Activated CD4-positive, CD25-positive, alpha-beta regulatory T cell treated with anti-CD3 and anti-CD28 coated beads, Interleukin-2, amount 50 U/mL, for 72 hours (primary cell): Measurements from ENCODE around the gene GPRC5D.

Source experiments
- DNase-seq: peaks from one replicate; pipeline ENCODE4 v3.0.0; 2021

Gene GPRC5D

DNA sequence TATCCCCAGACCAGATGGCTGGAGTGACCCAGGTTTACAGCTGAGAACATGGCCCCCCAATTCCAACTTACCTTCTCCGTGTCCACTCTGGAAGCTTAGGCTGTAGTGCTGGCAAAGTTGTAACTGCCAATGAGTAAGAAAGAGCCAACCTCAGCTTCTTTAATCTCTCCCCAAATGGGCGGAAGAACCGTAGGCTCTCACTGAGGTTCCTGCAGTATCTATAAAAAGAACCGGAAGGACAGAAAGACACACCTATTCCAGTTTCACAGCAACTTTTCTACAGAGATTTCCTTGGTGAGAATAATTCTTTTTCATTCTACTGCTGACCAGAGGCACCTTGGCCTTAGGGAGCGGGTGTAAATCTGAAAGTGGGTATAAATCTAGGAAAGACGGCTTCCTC is at the start of gene GPRC5D:
TSS of gene GPRC5D (minus strand) at position 135 of the 400 bp plus-strand sequence. CDS start 1,786 bp downstream, outside the sequence.
- DNase-seq, result no peak

DNA sequence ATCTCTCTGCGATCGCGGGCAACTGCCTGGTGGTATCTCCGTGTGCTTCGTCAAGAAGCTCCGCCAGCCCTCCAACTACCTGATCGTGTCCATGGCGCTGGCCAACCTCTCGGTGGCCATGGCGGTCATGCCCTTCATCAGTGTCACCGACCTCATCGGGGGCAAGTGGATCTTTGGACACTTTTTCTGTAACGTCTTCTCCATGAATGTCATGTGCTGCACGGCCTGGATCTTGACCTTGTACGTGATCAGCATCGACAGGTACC is 49.7 kb upstream of the GPRC5D start:
- DNase-seq, result no peak

DNA sequence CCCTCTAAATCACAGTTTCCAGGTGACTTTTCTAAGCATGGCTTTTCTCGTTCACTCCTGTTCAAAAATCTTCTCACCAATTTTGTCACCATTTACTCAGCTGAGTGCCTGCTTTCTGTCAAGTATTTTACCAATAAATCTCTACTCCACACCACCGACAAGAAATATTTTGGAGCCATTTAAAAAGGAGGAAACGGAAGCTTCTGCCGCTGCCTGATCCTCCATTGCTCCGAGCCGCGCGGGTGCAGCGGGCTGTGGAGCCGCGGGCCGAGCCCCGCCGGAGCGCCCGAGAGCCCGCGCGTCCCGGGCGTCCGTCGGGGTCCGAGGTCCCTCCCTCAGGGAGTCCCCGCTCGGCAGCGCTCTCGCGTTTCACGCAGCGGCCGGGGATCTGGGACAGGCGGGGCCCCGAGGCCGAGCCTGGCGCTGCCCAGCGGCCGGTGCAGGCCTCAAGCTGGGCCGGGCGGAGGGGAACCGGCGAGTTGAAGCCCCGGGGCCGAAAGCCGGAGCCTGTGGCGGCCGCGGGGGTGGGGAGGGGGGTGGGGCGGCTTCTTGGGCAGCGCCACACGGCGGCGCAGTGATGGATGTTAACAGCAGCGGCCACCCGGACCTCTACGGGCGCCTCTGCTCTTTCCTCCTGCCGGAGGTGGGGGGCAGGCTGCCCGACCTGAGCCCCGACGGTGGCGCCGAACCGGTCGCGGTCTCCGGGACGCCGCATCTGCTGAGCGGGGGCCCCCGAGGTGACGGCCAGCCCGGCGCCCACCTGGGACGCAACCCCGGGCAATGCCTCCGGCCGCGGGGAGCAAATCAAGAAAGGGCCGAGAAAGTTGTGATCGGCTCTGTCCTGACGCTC is 49.2 kb upstream of the GPRC5D start:
- peak; percentile 51 for DNase-seq

DNA sequence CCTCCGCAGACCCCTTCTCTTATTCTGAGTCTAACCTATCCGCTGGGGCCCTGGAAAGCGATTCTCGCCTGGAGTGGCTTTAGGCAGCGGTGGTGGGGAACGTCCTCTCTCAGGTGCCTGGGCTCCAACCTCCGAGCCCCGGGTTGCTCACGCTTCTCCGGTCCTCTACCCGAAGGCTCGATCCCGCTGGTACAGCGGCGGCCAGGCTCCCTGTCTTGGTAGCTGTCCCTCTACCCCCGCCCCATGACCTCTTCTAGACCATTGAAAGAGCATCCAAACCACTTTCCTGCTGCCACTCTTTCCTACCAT is 48.6 kb upstream of the GPRC5D start:
- no peak for DNase-seq

DNA sequence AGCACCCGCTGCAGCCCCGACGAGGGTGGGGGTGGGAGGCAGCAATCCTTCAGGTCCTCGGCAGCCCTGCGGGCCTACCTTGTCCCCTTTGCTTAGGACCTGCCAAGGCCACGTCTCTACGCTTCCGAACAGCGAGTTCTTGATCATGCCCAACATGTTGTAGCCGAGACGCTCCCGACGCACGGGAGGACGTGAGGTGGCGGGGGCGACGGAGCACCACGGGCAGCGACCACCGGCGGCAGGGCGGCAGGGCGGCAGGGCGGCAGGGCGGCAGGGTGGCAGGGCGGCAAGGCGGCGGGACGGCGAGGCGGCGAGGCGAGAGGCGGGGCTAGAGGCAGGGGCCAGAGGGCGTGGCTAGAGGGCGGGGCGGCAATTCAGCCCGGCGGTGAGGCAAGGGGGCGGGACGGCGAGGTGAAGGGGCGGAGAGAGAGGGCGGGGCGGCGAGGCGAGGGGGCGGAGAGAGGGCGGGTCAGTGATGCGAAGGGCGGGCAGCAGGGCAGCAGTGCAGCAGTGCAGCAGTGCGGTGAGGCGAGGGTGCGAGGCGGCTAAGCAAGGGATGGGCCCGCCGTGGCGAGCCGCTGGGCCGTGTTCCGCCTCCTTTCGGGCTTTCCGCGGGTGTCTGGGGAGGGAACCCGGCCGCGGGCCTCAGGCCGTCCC is 48.1 kb upstream of the GPRC5D start, which contains the start of gene HEBP1:
TSS of gene HEBP1 (minus strand) at position 307 of the 657 bp plus-strand sequence. CDS start at position 156, 151 bp downstream.
- DNase-seq, result peak; percentile 99

DNA sequence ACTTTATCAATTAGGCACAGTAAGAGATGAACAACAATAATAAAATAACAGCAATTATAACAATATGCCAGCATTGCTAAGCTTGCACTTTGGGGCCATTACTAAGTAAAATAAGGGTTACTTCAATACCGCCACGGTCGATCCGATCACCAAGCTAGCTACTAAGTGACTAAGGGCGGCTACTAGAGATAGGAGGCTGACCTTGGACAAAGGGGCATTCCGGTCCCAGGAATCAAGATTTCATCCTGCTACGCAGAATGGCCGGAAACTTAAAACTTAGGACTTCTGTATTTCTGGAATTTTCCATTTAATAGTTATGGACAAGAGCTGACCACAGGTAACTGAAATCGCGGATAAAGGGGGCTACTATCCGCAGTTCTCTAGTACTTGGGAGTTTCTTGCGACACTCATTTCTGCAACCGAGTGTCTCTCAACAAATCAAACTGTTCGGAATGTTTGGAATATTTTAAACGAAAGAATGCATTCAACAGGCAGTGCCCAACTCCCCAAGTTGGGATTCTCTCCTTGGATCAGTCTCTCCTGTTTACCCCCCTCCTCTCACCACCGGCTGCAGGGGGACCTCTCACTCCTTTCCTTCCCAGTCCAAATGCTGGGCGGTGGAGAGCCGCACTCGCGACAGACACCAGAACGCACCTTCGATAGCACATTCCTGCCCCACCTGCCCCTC is 47.4 kb upstream of the GPRC5D start:
- no peak for DNase-seq

DNA sequence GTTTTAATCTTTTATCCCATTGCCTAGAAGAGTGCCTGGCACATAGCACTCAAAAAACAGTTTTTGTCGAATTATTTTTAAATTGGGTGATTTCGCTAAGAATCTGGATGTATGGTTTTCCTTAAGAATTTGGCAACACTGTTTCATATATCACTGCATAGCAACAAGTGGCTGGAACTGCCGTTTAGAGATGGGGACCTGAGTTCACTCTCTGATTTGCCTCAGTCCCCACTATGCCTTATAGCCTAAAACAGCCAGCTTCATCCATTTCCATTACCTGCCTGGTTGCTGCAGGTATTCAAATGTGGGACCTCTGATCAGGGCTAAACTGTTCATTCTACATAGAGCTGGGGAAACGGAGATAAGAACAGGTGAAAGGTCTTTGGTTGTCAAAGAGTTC is 46.3 kb upstream of the GPRC5D start:
- no peak for DNase-seq

DNA sequence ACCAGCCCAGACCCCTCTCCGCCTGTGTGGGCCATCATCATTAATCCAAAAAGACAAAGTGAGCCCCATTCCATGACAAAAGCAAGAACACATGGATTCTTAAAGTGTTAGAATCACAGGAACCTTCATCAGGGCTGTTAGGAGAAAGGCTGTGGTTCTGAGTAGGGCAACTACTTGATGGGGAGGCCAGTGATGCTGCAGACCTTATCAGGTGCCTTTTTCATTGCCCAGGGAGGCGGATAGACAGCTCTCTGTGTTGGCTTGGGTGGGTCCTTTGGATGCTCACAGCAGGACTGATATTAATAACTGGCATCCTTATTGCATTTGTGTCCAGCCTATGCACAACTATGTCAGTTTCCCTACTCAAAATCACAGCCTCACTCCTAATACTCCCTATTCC is 45.8 kb upstream of the GPRC5D start:
- no peak for DNase-seq

DNA sequence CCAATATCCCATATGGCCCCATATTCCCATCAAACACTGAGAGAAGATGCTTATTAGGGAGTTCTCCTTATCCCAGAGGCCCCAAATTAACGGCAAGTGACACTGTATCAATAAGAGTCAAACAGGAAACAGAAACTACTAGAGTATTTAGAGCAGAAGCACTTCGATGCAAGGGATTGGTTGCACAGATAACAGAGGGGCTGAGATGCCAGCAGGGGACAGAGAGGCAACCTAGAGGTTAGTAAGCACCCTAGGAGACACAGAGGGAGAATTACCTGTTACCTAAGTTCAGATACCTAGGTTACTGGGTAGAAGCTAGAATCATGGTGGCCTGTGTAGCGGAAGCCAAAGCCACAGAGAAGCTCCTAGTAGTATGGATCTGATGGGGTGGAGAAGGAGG is 45.2 kb upstream of the GPRC5D start:
- no peak for DNase-seq

DNA sequence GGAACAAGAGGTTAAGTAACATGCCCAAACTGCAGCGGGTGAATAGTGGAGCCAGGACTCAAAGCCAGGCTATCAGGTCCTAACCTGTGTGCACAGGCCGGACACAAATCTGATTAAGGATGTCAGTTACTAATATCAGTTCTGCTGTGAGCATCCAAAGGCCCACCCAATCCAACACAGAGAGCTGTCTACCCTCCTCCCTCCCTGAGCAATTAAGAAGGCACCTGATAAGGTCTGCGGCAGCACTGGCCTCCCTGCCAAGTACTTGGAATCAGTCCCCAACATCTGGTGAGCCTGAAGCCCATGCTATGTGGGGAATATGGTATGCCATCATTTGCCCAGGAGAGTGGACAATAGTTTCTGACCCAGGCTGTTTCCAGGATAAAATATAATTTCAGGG is 44.2 kb upstream of the GPRC5D start:
- no peak for DNase-seq

DNA sequence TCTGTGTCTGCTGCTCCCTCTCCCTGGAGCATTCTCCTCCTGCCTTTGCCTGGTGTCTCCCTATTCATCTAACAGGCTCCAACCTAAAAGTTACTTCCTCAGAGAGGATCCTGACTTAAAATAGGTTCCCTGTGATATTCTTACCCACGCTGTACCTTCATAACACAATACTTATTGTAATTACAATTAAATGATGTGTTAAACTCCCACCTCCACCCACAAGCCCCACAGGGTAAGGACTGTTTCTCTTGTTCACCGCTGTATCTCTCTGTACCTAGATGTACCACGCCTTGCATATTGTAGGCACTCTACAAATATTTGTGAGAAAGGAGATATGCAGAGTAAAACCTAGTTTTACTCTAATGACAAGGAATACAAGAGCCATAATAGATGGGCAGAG is 43.1 kb upstream of the GPRC5D start:
- no peak for DNase-seq

DNA sequence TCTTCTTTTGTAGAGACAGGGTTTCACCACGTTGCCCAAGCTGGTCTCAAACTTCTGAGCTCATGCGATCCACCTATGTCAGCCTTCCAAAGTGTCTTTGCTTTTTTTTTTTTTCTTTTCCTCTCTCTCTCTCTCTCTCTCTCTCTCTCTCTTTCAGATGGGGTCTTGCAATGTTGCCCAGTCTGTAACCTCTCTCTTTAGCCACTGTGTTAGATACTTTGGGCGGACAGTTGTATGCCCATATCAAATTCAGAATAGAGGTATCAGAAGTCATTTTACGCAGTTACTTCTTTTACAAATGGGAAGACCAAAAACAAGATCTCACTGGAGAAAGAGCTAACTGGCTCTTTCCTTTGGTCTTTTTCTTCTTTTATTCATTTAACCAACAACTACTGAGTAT is 41.4 kb upstream of the GPRC5D start:
- DNase-seq, result no peak

DNA sequence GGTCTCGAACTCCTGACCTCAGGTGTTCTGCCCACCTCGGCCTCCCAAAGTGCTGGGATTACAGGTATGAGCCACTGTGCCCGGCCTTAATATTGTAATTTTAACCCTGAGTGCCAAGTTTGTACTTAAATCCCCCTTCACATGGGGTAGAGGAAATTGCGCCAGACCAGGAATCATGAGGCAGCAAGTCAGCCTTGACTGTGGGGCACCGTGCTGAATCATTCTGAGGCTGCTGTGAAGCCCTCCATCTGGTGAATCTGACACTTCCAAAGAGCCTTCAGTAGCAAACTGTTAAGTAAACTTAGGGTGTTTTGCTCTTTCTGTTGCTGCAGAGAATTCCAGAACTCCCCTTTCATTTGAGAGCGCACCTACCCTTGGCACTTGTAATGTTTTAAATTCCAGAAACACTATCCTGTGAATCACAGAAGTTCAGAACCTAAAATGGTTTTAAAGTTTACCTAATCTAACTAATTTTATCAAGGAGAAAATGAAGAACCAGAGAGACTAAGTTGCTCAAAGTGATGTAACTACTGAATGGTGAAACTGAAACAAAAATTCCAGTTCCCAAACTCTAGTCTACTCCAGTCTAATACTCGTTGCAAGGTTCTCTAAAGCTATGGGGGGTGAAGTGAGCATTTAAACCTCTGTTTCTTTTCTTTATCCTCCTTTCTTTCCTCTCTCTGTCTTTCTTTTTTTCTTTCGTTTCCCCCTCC is 40.6 kb upstream of the GPRC5D start:
- DNase-seq, result no peak

DNA sequence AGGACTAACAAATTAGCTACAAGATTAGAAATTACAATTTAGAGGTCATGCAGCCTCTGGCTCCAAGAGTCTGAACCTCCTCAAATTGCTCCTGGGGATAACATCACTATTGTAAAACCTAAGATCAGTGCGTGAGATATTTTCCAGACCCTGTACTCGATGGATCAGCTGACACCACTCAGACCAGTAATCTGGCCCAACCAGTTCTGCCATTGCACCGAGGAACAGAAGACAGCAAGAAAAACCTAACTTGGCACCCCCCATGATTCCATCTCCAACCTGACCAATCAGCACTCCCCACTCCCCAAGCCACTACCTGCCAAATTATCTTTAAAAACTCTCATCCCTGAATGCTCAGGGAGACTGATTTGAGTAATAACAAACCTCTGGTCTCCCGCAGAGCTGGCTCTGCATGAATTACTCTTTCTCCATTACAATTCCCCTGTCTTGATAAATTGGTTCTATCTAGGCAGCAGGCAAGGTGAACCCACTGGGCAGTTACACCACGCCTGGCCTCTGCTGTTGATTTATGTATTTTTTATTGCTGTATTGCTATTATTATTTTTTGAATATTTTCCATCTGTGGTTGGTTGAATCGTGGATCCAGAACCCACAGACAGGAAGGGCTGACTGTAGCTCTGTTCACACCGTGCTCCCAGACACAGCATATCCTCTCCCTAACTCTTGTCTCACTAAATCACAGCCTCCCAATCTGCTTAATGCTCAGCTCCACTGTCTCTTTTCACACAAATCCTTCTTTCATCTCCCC is 38.9 kb upstream of the GPRC5D start:
- DNase-seq, result no peak

DNA sequence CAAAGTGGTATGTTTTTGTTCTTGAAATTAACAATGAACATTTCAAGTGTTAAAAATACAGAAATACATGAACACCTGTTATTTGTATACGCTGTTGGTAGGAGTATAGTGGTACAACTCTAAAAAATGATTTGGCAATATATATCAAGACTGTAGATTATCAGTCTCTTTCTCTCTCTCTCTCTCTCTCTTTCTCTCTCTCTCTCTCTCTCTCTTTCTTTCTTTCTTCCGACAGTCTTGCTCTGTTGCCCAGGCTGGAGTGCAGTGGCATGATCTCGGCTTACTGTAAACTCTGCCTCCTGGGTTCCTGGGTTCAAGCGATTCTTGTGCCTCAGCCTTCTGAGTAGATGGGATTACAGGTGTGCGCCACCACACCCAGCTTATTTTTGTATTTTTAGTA is 35.5 kb upstream of the GPRC5D start:
- DNase-seq, result no peak

DNA sequence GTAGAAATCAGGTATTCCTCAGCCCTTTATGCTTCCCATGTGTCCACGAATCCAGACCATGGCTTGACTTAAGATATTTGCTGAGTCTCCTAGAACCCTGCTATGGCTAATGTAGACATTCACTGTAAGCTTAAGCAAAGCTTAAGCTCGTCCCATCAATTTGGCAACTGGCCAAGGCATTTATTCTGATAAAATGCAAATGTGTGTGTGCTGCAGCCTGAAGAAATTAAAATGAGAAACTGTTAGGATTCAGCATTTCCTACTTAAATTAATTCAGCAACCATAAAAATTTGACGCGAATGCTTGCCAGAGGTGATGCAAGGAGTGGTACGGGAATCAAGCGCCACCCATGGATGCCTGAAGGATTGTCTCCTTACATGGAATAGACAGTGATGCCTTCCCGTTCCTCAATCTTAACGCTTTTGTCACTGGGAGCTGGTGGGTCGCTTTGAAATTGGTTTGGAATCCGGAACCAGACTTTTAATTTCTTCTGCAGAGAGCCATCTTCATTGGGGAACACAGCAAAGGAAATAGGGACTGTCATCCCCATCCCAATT is 34.9 kb upstream of the GPRC5D start:
- DNase-seq, result no peak

DNA sequence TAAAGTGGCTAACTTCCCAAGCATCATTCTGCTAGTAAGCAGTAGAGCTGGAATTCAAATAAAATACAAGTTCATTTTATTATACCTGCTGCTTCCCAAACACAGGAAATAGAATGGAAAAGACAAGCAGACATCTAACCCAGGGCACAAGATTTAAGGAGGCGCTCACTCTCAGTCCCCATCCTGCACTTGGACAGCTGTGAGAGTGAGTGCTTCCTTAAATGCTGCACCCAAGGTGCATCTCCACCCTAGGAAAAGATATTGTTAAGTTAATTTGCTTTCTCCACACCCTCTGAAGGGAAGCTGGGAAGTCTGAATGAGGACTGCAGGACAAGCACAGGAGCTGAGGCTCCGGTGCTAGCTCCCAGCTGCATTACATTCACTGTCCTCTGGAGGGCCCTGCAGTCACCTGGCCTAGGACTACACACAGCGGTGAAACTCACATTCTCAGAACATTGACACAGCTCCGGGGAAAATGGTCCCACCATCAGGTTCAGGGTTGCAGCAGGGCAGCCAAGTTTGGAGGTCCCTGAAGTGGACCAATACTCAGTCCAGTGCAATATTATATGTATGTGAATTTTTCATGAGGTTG is 33.9 kb upstream of the GPRC5D start:
- no peak for DNase-seq

DNA sequence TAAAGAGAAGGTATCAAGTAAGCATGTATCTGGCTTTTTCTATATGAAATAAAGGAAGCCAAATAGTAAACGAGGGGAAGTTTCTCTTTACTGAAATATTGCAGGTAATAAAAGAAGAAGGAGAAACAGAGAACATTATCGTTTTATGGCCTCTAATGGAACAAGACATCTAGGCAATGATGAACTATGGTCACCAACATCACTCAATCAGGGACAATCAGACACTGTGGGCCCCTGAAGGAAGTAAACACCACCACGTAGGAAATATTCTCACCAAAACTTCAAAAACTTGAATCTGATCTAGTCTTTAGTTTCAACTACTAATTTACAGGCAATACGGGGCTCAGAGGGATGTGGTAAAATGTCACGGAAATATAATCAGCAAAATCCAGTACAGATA is 32.2 kb upstream of the GPRC5D start:
- no peak for DNase-seq

DNA sequence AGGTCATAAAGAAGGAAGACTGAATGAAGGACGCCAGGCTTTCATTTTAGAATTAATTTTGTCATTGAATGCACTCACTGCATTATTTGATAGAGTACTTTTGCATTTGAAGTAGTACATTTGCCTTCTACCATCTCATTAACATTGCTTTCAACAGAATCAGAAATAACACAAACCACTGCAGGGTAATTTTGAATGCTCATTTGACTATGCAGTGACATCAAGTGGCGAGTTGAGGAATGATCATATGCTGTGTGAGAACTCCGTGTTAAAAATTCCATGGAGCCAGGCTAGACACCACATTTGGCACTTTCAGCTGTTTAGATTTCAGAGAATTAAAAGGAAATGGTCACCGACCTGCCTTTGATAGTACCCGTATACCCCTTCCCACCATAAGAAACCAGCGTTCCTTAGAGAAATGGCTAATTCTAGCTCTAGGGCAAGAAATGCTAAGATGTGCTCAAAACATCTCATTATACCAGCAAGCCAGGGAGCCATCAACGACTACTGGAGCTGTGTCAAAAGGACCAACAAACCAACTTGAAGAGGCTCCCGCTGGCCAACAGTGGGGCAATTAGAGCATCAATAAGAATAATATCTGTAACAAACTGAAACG is 31.6 kb upstream of the GPRC5D start:
- no peak for DNase-seq

DNA sequence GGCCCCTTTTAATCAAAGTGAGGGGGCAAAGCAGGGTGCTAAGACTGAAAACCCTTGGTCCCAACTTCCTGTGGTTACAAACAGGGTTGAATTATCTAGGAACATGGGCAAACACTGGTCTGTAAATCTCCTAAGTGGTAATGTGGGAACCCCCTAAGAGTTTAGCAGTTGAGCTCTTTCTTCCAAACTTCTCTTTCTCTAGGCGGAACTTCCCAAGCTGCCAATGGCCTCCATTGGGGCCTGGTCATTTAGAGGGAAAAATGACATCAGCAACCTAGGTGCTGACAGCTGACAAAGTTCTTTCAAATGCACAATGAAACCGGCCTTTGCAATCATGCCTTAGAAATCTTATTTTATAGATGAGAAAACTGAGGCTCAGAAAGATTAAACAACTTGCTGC is 30.4 kb upstream of the GPRC5D start:
- DNase-seq, result no peak

DNA sequence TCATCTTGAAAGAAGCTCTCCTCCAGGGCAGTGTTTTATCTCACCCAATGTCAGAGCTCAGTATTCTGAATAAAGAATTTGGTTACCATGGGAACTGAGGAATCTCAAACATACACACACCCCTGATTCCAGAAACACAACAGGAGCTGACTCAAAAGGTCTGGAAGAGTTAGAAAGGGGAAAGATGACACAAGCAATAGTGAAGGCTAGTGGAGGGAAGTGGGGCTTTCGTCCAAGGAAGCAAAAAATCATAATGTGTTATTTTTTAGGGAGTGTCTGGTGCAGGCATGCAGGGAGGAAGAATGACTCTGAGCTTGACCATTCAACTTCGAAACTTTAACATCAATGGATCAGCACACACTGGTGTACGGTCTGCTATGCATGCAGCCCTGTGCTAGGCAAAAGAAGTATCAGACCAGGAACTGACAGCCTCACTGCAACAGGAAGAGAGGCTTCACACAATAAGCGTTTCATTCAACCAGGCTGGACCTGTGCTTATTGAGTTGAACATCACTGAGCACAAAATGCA is 27.8 kb upstream of the GPRC5D start:
- DNase-seq, result no peak
